ENCODE measurements around the gene CYP1B1.
"Not testable (repeated sequence)": the region's sequence is repeated elsewhere in the genome, so short reads cannot be mapped to it uniquely, and the experiment has no call there.

The CYP1B1 gene

DNA sequence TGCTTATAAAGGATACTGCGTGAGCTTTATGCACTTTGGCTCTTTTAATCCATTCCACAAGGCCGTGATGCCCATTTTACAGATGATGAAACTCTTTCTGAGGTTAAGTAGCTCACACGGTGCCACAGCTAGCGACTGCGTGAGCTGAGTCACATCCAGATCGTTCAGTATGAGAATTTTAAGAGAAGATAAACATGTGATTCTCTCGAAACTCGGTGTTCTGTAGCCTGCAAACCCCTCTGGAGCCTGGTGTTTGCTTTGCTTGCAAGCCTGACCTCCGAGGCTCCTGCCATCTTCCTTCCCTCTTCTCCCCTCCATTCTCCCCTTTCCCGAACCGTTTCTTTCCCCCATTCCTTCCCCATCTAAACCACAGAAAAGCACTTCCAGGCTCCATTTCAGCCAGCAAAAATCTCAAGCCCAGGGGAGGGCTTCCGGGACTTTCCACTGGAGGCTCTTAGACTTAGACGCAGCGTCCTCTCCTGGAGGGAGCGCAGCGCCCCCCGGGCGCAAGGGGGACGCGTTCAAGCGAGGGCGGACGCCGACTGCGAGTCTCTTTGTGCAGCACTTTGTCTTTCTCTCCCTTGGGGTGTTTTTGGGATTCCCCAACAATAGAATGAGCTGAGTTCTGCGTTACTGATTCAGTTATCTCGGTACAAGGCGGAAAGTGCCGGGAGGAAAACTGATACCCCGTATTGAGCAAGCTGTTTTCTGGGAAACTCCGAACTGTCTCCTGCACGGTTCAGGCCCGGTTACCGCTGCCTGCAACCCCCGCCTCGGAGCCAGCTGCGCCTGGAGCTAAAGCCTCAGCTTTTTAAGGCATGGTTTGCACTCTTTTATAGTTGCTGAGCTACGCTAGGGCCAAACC lies 38.0 kb downstream of the CYP1B1 start:
- DNase-seq (ENCODE audit: low read depth in 2 of 3, low spot score in 1 of 3) = peak; percentile 25 to 31 (median 28)

DNA sequence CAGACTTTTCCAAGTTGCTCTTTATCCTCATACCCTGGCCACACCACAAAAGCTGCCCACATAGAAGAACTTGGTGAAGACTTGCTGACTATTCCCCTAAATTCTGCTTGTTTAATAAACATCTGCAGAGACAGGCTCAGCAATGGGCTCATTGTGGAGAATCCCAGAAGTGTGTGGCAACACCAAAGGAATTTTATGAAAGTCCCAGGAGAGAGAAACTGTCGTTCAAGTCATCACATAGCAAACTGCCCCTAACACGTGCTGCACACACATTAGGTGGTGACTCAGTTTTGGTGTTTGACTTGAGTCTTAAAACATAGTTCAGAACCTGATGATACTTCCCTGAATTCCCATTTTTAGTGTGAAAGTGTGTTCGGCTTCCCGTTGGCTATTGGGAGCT lies 38.6 kb downstream of the CYP1B1 start:
- no peak for DNase-seq (ENCODE audit: low read depth in 2 of 3, low spot score in 1 of 3)

DNA sequence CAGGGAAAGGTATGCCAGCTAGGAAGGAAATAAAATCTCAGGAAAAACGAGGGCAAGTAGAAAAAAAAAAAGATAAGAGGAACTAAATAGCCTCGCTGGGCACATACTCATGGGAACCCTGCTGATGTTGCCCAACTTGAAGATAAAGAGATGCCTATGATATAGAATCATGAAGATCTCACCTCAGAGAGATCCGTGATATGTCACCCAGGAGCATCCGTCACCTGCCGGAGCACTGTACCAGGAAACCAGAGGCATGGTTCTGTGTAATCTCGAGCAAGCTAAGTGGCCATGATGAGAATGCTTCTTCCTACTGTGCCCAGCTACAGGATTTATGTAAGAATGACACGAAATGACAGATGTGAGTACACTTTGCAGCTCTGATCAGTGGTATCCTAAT lies 40.0 kb downstream of the CYP1B1 start:
- no peak for DNase-seq (ENCODE audit: low read depth in 2 of 3, low spot score in 1 of 3)

DNA sequence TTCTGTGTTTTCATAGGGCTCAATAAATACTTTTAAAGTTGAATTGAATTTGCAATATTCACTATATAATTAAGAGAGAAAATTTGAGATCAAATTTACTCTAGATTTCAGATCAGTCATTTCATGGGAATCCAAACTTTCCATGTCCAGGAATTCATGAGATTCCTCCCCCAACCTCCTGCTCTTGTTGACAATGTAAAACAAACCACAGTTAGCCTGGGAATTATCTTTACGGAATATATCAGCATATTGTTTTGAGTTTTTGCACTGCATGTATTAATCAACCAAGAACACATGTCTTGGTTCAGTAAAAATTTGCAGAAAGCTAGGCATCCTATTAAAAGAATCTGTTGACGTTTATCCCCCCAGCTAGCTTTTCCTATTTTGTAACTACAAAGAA lies 42.3 kb downstream of the CYP1B1 start:
- DNase-seq (ENCODE audit: low read depth in 2 of 3, low spot score in 1 of 3) = no peak

DNA sequence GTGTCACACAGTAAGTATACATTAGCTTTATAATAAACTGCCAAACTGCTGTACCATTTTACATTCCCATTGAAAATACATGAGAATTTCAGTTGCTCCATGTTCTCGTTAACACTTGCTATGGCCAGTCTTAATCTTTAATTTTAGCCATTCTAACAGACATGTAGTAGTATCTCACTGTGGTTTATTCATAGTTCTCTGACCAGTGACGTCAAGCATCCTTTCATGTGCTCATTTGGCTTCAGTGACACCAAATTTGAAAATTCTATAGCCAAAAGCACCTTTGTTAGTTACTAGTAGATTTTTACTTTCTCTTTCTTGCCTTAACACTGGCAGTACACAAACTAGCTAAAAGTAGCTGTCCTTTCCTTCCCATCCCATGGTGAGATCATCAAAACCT lies 43.0 kb downstream of the CYP1B1 start:
- DNase-seq (ENCODE audit: low read depth in 2 of 3, low spot score in 1 of 3) = no peak

DNA sequence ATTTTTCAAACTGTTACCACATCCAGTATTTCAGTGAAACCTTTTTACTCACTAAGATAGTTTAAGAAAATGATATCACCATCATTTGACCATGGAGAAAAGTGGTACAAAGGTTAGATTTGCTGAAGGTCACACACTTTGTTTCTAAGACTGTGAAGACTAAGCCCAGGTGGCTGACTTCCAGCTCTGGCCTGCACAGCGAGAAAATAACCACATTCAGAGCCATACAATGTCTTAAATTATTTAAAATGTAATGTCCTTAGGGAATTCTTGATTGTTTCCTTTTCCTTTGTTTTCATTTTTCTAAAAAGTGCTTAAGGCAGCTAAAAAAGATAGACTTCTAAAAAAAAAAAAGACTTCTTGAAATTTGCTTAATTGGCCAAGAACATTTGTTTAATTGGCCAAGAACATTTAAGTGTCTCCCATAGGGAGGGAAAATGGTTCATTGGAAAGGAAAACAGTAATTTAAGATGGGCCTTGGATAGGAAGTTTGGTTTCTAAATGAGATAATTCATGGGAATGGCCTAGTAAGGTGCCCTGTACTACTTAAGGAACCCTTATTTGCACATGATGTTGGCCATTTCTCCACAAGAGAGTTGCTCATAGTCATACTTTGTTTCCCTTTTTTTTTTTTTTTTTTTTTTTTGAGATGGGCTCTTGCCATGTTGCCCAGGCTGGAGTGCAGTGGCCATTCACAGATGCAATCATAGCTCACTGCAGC lies 45.2 kb downstream of the CYP1B1 start:
- DNase-seq (ENCODE audit: low read depth in 2 of 3, low spot score in 1 of 3) = no peak

DNA sequence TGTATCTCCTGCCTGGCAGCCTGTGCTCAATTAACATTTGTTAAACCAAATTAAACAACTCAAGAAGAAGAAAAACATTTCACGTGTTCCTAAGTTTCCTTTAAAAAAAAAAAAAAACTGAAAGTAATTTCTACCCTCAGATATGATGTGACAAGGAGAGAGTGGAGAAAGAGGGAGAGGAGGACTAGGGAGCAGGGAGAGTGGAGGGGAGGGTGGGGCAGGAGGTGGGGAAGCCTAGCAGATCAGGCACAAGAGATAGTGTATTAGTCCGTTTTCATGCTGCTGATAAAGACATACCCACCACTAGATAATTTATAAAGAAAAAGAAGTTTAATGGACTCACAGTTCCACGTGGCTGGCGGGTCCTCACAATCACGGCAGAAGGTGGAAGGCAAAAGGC lies 46.4 kb downstream of the CYP1B1 start:
- no peak for DNase-seq (ENCODE audit: low read depth in 2 of 3, low spot score in 1 of 3)

DNA sequence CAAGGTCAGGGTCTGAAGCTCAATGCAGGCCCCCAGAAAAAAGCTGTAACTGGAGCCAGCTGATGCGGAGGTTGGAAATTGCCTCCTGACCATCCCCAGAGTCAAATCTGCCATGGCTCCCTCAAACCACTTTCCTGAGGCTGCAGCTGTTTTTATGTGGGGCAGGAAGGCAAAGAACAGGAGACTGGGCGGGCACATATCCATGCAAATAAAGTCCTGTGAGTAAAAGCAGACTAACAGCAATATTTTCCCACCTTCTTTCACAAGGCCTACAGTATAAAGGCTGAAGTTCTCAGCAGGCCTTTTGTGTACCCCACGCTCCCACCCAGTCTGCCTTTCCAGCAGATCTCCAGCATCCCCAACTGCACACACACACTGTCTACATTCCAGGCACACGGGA lies 47.1 kb downstream of the CYP1B1 start:
- DNase-seq (ENCODE audit: low read depth in 2 of 3, low spot score in 1 of 3) = no peak

DNA sequence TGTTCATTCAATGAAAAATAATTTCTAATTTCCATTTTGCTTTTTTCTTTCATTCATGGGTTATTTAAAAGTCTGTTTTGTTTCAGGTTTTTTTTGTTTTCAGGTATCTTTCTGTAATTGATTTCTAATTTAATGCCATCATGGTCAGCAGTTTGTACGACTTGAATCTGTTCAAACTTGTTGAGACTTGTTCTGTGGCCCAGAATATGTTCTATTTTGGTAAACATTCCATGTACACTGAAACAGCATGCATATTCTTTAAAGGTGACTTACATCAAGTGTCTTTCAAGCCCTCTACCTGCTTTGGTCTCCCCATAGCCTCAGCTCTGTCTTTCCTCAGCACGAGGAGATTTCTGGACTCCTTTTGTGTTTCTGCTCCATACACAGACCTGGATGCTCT lies 49.1 kb downstream of the CYP1B1 start:
- DNase-seq (ENCODE audit: low read depth in 2 of 3, low spot score in 1 of 3) = no peak

DNA sequence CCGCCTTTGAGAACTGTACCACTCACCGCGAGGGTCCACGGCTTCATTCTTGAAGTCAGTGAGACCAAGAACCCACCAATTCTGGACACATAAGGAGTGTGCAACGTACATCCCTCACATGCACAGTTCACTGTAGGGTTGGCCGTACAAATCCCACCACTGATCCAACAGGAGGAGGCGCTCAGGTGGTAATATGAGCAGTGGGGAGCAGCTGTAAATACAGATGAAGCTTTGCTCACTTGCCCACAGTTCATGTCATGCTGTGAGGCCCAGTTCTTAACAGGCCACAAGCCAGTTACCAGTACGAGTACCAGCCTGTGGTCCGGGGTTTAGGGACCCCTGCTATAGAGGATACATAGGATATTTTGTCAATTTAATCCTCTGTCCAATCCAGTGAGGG lies 54.4 kb downstream of the CYP1B1 start:
- no peak for DNase-seq (ENCODE audit: low read depth in 2 of 3, low spot score in 1 of 3)

DNA sequence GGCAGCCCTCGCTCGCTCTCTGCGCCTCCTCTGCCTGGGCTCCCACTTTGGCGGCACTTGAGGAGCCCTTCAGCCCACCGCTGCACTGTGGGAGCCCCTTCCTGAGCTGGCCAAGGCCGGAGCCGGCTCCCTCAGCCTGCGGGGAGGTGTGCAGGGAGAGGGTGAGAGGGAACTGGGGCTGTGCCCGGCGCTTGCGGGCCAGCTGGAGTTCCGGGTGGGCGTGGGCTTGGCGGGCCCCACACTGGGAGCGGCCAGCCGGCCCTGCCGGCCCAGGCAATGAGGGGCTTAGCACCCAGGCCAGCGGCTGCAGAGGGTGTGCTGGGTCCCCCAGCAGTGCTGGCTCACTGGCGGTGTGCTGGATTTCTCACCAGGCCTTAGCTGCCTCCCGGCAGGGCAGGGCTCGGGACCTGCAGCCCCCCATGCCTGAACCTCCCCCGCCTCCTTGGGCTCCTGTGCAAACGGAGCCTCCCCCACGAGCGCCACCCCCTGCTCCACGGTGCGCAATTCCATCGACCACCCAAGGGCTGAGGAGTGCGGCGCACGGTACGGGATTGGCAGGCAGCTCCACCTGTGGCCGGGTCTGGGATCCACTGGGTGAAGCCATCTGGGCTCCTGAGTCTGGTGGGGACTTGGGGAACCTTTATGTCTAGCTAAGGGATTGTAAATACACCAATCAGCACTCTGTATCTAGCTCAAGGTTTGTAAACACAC lies 55.4 kb downstream of the CYP1B1 start:
- not testable (repeated sequence) for DNase-seq (ENCODE audit: low read depth in 2 of 3, low spot score in 1 of 3)

DNA sequence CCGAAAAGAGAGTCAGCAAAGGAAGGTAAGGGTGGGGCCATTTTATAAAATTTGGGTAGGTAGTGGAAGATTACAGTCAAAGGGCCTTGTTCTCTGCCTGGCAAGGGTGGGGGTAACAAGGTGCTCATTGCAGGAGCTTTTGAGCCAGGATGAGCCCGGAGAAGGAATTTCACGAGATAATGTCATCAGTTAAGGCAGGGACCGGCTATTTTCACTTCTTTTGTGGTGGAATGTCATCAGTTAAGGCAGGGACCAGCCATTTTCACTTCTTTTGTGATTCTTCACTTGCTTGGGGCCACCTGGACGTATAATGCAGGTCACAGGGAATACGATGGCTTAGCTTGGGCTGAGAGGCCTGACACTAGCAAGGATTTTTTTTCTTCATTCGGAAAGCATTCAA lies 58.1 kb downstream of the CYP1B1 start:
- DNase-seq (ENCODE audit: low read depth in 2 of 3, low spot score in 1 of 3) = no peak
